GM23338 (cell line): ENCODE measurements around the gene FAM72A.
"Not testable (repeated sequence)": the region's sequence is repeated elsewhere in the genome, so short reads cannot be mapped to it uniquely, and the experiment has no call there.

ENCODE experiments used
- CTCF ChIP-seq, 2 experiments: fragments of 200-600 bp in 1 of 2; sonication (generic) in 1 of 2; conservative IDR thresholded peaks; 2 replicates each; pipeline versions ENCODE4 v1.5.1 to v1.6.1; 2016 to 2017; ENCODE audit warnings: antibody characterized with exemption in 2 of 2, low read depth in 2 of 2, mild to moderate bottlenecking in 2 of 2, moderate library complexity in 1 of 2
- ETS1 ChIP-seq: IDR thresholded peaks from 2 replicates; pipeline ENCODE4 v1.6.1; 2016; ENCODE audit warnings: antibody characterized with exemption
- JUNB ChIP-seq: IDR thresholded peaks from one replicate; pipeline ENCODE4 v1.6.1; 2016; ENCODE audit warnings: antibody characterized with exemption; ENCODE audit not compliant: unreplicated experiment

- not testable (repeated sequence) for TF ChIP-seq CTCF (conservative IDR thresholded peaks at IDR 0.05; ENCODE audit: low read depth in 2 of 2); JUNB; ETS1
Observed at GRCh38 chr1:206221585-206221984, 18.9 kb upstream of the FAM72A start.
